ENCODE data around the gene BCAS3.

DNA sequence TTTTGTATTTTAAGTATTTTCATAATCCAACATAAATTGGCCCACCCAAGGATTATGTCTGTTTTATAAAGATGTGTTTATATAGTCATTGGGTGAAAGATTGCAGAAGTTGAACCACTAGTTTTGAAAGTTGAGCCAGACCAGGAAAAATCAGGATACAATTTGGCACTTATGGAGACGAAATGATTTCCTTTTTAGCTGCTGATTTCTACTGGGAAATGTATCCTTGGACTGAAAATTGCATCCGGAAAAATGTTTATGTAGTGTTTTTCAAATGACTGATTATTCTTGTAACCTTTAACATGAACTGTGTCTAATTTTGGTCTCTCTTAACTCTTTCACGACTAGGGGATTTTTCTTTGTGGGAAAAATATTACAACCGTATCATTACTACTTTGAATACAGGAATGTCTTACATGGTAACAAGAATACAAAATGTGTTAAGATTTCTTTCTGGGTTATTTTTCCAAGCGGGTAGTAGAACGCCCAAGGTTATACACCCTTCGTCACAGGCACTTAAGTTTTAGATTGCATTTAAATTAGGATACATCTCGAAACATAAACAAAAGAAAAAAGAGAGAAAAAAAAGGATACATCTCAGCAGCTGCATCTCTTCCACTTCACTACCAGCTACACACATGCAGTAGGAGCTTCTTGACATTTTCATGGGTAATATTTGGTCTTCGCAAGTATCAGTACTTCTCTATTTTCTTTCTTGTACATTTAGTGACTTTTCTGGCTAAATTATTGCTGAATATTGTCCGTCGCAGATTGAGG lies 449.0 kb downstream of the BCAS3 start:
- TF ChIP-seq, protein P1, sequence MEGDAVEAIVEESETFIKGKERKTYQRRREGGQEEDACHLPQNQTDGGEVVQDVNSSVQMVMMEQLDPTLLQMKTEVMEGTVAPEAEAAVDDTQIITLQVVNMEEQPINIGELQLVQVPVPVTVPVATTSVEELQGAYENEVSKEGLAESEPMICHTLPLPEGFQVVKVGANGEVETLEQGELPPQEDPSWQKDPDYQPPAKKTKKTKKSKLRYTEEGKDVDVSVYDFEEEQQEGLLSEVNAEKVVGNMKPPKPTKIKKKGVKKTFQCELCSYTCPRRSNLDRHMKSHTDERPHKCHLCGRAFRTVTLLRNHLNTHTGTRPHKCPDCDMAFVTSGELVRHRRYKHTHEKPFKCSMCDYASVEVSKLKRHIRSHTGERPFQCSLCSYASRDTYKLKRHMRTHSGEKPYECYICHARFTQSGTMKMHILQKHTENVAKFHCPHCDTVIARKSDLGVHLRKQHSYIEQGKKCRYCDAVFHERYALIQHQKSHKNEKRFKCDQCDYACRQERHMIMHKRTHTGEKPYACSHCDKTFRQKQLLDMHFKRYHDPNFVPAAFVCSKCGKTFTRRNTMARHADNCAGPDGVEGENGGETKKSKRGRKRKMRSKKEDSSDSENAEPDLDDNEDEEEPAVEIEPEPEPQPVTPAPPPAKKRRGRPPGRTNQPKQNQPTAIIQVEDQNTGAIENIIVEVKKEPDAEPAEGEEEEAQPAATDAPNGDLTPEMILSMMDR (IDR thresholded peaks at IDR 0.05 in 4 of 5, conservative IDR thresholded peaks at IDR 0.05 in 1 of 5) = no peak
- TF ChIP-seq POLR2A (IDR thresholded peaks at IDR 0.05) = no peak
